GM19238 (cell line): ENCODE data around the gene SPRING1.
A peak's percentile ranks its signal among the peaks of the same experiment; 100 is the strongest.

ENCODE experiments used
- DNase-seq: peaks from one replicate; pipeline ENCODE4 v3.0.0; 2011; ENCODE audit warnings: low spot score; ENCODE audit not compliant: insufficient read length

SPRING1 gene

DNA sequence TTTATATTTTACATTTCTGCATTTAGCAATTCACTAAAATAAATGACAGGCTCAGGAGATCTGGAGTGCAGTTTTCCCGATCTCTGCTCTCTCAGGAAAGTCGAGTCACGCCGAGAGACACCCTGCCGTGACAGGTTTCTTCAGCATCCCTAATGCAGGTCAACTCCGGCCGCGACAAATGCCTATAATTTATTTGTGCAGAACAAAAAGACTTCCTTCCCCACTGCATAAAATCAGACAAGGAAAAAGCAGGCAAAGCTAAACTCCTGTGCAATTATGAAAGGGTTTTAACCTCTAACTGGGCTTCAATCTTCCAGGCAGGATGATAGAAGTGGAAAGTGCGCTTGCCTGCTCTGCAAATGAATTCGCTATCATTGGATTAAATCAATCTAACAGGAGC is 28.1 kb downstream of the SPRING1 start:
- DNase-seq, result no peak

DNA sequence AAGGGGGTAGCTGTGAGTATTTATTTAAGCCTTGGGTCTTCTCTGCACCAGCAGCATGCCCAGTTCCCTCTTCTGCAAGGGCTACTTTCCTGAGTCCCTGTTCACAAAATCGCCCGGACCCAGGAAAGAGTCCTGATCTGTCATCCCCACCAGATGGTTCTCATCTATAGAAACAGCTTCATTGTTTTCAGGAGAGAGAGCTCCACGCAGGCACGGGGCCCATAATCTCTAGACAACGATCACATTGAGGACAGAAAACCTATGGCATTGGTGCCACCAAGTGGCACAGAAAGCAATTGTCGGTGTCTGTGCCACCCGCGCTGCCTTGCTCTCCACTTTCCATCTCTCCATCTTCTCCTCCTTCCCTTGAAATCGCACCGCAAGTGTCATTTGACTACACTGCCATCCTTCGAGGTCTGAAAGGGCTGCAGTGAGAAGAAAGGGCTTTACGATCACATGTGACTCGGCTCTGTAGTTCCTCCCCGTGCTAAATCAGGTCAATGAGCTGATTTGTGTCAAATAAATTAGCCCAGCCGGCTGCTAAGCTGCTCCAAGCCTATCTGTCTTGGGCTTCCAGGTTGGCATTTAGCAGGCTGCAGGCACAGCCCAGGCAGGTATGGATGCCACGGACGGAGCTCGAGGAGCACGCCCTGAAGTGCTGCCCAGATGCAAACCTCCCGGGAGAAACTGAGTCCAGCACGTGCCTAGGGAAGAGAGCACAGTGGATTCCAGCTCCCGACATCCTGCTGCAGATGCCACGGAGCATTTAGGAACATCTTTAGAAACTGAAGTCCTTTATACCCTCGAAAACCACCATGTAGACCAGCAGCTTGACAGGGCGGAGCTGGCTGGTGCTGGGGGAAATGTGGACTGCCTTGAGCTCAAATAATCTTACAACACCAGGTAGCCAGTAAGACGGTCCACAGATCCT is 28.8 kb downstream of the SPRING1 start:
- DNase-seq, result no peak

DNA sequence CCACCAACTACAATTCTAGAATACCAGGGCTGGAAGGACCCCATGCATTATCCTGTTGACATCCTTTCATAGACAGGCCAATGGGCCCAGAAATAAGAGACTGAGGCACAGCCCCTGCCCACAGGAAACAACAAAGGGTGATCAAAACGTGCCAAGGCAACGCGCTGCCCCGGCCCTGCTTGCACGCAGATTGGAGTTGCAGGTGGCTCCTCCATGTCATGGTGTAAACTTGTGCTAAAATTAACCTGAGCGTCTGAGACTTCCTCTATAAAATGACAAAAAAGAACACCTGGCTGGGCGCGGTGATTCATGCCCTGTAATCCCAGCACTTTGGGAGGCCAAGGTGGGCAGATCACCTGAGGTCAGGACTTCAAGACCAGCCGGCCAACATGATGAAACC is 30.1 kb downstream of the SPRING1 start:
- DNase-seq, result no peak

DNA sequence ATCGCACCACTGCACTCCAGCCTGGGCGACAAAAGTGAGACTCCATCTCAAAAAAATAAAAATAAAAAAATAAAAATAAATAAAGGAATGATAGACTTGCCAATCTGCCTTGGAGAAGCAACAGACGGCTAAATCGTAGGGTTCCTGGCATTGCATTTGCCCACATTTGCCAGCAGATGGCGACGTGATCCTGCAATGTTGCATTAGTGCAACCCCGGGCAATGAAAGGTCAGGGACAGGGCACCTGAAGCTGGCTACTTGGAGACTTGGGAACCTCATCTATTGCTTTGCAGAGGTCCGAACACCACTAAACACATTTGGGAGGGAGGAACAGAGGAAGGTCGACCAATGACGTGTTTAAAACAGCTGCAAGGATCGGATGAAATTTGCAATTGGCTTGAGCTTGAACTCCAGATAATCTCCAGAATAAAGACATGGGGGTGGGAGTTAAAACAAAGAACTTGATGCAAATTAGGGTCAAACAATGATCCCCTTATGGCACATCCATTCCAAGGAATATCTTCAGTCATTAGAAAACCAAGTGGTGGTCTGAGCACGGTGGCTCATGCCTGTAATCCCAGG is 34.6 kb downstream of the SPRING1 start:
- peak; percentile 47 for DNase-seq

DNA sequence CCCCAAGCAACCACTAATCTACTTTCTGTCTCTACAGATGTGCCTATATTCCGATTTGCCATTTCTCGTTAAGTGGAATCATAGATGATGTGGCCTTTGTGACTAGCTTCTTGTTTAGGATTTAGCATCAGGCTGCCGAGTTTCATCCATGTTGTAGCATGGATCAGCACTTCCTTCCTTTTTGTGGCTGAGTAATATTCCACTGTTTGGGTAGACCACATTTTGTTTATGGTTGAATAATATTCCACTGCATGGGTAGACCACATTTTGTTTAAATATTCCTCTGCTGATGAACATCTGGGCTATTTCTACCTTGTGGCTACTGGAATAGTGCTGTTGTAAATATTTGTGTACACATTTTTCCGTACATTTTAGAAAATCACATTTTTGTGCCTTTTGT is 36.4 kb downstream of the SPRING1 start:
- no peak for DNase-seq

DNA sequence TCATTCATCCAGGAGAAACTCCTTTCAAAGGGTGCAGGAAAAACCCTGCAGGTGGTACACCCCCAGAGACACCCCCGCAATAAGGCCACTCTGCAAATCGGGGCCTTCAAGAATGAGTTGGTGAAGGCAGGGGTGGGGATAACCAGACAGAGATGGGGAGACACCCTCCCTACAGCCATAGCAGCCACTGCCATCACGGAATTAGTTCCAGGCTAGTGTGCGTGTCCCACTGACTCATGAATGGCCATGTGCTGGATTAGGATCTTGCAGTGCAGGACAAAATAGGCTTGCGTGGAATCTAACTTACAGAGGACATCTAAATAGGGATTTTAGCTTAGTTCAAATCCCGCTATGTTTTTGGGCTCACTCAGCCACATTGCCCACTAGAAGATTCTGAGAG is 37.8 kb downstream of the SPRING1 start:
- DNase-seq, result no peak

DNA sequence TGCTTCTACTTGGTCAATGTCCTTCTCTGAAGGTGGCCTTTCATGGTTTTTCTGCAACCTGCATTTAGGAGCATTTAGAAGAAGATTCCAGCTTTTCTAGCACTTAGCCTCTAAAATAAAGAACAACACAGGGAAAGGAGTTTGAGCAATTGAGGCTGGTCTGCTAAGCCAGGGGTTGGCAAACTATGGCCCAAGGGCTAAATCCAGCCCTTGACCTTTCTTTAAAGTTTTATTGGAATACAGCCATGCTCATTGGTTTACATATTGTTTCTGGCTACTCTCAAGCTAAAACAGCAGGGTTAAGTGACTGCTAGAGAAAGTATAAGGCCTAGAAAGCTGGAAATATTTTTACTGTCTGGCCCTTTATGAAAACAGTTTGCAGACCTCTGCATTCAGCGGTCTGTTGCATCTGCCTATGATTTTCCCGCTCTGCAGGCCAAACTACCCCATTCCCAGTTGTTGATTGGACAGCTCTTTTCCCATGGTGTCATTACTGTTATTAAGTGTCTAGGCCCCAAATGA is 39.3 kb downstream of the SPRING1 start:
- DNase-seq, result no peak

DNA sequence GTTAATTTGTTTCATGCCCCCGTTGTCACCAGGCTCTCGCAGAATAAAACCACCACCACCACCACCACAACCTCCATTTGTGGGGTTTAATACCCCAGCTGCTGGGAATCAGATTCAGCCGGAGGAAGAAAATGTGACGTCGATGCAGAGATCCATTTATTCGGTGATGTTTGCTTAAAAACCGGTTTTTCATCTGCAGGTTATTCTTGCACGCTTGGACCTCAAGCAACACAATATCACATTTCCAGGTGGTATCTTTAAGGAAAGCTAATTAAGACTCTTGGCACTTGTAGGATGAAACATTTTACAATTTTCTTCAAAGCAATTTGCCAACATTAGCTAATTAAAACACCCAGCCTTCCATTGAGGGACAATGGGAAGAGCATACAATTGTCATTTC is 39.8 kb downstream of the SPRING1 start:
- no peak for DNase-seq

DNA sequence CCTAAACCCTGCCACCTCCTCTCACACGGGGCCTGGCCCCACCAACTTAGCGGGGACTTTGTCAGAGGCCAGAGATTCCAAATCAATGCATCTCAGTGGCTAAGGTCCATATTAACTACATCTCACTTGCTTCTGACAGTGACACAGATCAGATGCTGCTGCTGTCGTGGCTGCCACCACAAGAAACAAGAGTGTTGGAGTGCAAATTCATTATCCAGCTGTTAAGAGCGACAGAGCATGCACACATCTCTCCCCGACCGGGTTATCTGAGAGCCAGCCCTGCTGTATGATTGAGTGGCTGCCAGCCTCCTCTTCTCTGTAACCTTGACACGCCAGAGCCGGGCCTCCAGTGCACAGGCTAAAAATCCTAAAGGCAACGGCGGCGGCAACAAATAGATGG is 40.2 kb downstream of the SPRING1 start:
- no peak for DNase-seq

DNA sequence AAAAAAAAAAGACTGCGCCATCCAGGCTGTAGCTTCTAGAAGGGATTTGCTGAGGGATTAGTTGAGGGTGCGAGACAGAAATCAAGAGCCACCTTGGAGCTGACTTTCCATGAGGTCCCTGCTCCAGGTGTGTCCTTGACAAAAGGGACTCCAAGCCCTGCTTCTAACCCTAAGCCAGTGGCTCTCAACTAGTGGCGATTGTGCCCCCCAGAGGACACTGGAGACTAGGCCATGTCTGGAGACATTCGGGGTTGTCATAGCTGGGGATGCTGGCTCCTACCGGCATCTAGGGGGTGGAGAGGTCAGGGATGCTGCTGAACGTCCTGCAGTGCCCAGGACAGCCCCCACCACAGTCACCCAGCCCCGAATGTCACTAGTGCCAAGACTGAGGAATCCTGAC is 40.6 kb downstream of the SPRING1 start:
- no peak for DNase-seq

DNA sequence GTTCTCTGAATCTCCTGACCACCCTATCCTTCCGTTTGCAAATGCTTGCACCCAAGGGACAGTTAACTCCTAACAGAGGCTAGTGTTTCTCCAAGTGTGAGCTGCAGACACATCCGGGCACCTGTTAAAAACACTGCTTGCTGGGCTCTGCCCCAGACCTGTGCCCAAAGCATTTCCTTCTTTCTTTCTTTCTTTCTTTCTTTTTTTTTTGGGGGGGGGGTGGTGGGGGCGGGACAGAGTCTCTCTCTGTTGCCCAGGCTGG is 42.5 kb downstream of the SPRING1 start:
- DNase-seq, result no peak

DNA sequence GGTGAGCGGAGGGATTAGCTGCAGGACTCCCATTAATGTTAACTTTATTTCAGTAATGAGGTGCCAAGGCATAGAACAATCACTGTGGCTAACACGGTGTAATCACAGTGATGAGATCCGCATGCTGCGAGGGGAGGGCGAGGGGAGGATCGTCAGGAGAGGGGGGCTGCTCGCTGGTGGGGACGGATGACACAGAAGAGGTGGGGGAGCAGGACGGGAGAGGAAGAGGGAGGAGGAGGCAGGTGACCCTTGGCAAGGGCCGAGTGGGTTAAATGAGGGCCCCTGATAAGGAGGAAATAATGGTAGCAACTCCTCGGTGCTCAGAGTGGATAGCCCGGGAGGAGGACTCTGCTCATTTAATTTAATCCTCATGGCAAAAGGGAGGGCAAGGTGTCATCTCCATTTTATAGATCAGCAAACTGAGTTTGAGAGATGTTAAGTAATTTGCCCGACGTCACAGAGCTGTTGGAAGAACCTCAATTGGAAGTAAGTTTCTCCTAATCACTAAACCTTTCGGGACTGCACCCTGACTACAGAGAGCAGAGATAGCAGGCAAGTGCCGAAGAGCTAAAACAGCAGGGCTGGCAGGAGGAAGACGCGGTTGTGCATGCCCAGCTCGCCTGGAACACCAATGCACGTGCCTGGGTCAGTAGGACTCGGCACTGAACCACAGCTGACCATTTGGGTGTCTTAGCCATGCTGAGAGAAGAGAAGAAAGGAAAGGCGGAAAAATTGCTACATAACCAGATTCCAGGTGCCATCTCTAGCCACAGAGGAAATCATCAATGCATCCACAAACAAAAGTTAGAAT is 43.0 kb downstream of the SPRING1 start:
- DNase-seq, result no peak

DNA sequence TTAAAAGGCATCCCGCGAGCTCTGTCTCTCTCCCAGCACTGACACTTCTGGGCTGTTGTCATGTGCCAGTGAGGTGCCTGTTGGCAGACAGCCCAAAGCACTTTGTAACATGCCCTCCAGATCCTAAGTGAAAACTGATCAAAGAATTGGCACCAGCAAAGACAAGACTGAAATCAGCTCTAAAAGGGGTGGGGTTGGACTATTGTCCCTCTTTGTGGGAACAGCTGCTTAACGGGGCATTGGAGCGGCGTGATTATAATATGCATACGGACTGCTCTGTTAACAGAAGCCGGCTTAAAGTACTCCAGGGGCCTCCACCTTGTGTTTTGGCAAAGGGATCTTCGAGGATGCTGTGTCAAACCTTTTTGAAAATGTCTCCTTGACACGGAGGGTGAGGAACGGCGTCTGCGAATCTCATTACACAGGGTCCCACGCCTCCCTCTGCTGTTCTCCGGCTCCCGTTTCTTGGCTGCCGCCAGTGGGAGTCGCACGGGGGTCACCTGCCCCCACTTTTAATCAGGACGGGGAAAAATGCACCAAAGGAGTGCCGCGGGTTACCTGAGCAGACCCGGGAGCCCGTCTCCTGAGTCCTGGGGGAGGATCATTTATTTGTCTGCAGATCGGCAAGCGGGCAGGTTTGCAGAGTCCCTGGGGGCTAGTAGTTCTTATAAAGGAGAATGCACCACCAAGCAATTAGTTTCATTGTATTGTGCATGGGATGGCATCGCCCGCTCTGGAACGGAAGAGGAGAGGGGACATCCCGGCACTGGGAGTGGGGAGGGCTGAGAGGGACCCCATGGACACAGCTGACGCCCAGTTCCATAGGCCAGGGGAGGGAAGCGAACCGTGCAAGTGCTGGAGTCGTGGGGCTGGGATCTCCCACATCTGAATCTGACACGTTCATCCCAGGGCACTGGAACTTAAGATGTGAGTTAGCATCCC is 44.3 kb downstream of the SPRING1 start:
- no peak for DNase-seq

DNA sequence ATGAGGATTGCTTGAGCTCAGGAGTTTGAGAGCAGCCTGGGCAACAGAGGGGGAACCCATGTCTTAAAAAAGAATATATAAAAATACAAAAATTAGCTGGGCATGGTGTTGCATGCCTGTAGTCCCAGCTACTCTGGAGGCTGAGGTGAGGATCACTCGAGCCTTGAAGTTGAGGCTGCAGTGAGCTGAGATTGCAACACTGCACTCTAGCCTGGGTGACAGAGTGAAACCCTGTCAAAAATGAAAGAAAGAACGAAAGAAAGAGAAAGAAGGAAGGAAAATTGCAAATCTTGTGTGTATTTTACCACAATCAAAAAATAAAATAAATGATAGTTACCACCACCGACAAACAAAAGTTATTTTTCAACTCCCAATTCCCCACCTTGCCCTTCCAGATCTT is 45.3 kb downstream of the SPRING1 start:
- no peak for DNase-seq

DNA sequence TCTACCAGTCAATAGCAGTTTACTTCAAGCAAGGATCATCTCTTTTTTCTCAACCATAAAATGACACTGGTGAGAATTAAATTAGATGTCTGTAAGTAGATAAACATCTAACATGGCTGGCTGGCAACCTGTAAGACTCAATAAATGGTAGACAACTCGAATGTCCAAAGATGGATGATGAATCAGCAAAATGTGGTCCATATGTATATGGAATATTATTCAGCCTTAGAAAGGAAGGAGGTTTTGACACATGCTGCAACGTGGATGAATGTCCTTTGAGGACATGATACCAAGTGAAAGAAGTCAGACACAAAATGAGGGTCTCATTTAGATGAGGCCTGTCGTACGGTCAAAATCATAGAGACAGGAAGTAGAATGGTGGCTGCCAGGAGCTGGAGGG is 46.2 kb downstream of the SPRING1 start:
- DNase-seq, result no peak

DNA sequence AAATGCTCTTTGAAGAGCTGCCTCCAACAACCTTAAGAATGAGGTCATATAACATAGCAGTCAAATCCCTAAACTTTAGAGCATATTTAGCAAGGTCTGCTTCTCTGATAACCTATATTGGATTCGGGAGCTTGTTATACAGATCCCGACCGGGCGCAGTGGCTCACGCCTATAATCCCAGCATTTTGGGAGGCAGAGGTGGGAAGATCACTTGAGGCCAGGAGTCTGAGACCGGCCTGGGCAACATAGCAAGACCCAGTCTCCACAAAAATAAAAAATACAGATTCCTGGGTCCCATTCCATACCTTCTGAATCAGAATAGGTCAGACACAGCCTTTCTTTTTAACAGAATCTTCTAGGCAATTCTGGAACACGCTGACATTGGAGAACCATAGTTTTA is 46.7 kb downstream of the SPRING1 start:
- no peak for DNase-seq

DNA sequence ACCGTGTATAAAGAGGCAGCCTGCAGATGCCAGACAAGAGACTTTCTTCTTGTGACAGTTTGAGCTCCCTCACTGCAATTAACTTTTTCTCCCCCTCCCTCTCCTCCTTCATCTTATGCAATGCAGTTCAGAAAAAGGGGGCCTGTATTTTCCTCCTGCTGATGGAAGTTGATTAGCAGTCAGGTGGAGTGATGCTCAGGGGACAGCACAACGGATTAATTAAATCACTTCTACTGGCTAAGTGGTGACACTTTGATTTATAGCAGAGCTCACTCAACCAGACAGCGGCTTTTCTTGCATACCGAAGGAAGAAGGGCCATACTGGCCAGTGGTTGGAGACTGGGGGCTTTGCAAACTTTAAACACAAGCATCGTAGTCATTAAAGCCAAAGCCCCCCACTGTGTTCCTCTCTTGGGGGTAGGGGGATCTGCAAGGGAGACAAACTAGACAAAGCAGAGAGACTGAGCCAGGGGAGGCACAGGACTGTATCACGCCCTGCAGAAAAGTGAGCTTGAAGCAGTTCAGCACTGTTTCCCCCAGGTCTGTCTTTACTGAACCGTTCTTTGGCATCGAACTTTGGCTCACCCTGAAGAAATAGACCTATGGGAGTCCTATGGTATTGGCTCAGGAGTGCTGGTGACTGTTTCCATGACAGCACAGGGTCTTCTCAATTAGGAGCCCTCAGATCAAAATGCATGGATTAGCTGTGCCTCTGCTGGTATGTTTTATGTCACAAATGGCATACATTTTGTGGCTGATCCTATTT is 47.7 kb downstream of the SPRING1 start:
- DNase-seq, result no peak

DNA sequence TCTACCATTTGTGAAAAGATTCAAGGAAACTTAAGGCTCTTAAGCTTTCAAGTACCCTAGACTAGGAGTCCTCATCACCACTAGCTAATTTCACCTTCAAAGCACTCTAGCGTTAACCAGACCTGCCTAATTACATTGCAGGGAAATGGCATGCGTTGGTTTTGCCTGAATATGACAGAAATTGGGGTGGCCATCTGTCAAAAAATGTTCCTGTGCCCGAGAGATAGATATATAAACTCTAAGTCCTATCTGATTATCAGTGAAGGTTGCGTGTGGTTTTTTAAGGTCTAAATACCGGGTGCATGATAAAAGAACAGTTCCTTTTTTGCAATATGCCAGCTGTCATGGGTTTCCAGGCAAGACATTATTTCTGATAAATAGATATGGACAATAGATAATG is 48.3 kb downstream of the SPRING1 start:
- no peak for DNase-seq
